B cell (primary cell): Measurements from ENCODE around the gene MEGF11. TPM values are rescaled to one million over a fixed set of nuclear protein-coding genes. Genes with fewer than 3 reads are reported as not detected.

Experiments used
- ATAC-seq: fragments of 200-7000 bp; cut with Tn5 transposase; one replicate; pipeline ENCODE4 v1.10.0; 2021; ENCODE audit warnings: low read depth, mild to moderate bottlenecking, moderate number of reproducible peaks, moderate library complexity
- CTCF ChIA-PET: fragments of 350-600 bp; sonication (Branson Sonifier 250); formaldehyde crosslinking; loops from one replicate; lab custom pipeline; 2021; ENCODE audit warnings: antibody characterized with exemption, inconsistent platforms; lab: Charles Lee
- POLR2A ChIA-PET: fragments of 350-600 bp; sonication (Branson Sonifier 250); formaldehyde crosslinking; loops from one replicate; lab custom pipeline; 2021; ENCODE audit warnings: antibody characterized with exemption; lab: Charles Lee
- DNase-seq: peaks from one replicate; pipeline ENCODE4 v3.0.0; 2013
- H2AFZ ChIP-seq: 2 replicates; pipeline ENCODE4 v1.6.1; 2012; ENCODE audit warnings: mild to moderate bottlenecking, low read depth, low read length; ENCODE audit not compliant: insufficient read depth, poor library complexity, severe bottlenecking
- H3K27ac ChIP-seq, 2 donors: 1 replicate in 1 of 2; 2 replicates in 1 of 2; pipeline ENCODE4 v1.5.1; 2012 to 2013; ENCODE audit warnings: low read length in 2 of 2, mild to moderate bottlenecking in 2 of 2, moderate library complexity in 1 of 2
- H3K27me3 ChIP-seq, 4 experiments: fragments of 200-600 bp in 1 of 4; sonication (generic) in 1 of 4; replicated peaks in 1 of 4; 1 replicate in 2 of 4; 2 replicates in 2 of 4; pipeline versions ENCODE4 v1.6.1 to v1.7.0; 2013 to 2016; ENCODE audit warnings: low read length in 3 of 4, mild to moderate bottlenecking in 2 of 4, mixed read lengths in 1 of 4, moderate library complexity in 1 of 4; ENCODE audit not compliant: insufficient read depth in 4 of 4, control insufficient read depth in 3 of 4; ENCODE audit errors: control extremely low read depth in 1 of 4
- H3K36me3 ChIP-seq, 2 experiments: replicated peaks in 1 of 2; 1 replicate in 1 of 2; 2 replicates in 1 of 2; pipeline versions ENCODE4 v1.6.1 to v1.7.1; 2013; ENCODE audit warnings: low read length in 1 of 2; ENCODE audit not compliant: insufficient read depth in 2 of 2, control insufficient read depth in 1 of 2; ENCODE audit errors: control extremely low read depth in 1 of 2, extremely low read depth in 1 of 2
- H3K4me1 ChIP-seq, 2 donors: fragments of 200-600 bp in 1 of 2; sonication (generic) in 1 of 2; 1 replicate in 1 of 2; 2 replicates in 1 of 2; pipeline versions ENCODE4 v1.5.1 to v1.6.1; 2013 to 2017; ENCODE audit warnings: low read length in 2 of 2; ENCODE audit not compliant: control insufficient read depth in 2 of 2, insufficient read depth in 2 of 2
- H3K4me2 ChIP-seq: replicated peaks from 2 replicates; pipeline ENCODE3; 2012; ENCODE audit warnings: mild to moderate bottlenecking, low read depth, low read length; ENCODE audit not compliant: poor library complexity, severe bottlenecking
- H3K4me3 ChIP-seq, 5 experiments: fragments of 200-600 bp in 1 of 5; sonication (generic) in 1 of 5; 1 replicate in 3 of 5; 2 replicates in 2 of 5; pipeline versions ENCODE4 v1.5.1 to v1.7.0; 2011 to 2016; ENCODE audit warnings: low read length in 4 of 5, mild to moderate bottlenecking in 4 of 5, low read depth in 2 of 5, control low read depth in 1 of 5, moderate library complexity in 1 of 5; ENCODE audit not compliant: insufficient read depth in 1 of 5; ENCODE audit errors: control extremely low read depth in 1 of 5, extremely low read depth in 1 of 5
- H3K79me2 ChIP-seq: fragments of 200-600 bp; sonication (generic); one replicate; pipeline ENCODE4 v1.6.0; 2016; ENCODE audit warnings: low read length; ENCODE audit not compliant: control insufficient read depth, insufficient read depth
- H3K9ac ChIP-seq: fragments of 200-600 bp; sonication (generic); 2 replicates; pipeline ENCODE4 v1.6.1; 2017; ENCODE audit warnings: mild to moderate bottlenecking, low read length, moderate library complexity
- H3K9me3 ChIP-seq, 3 donors: one replicate each; pipeline versions ENCODE4 v1.6.1 to v1.7.1; 2013; ENCODE audit warnings: low read length in 2 of 3; ENCODE audit not compliant: control insufficient read depth in 2 of 3, insufficient read depth in 1 of 3; ENCODE audit errors: control extremely low read depth in 1 of 3
- H4K20me1 ChIP-seq: 2 replicates; pipeline ENCODE4 v1.6.0; 2012; ENCODE audit warnings: mild to moderate bottlenecking, low read length; ENCODE audit not compliant: insufficient read depth, control insufficient read depth, poor library complexity, severe bottlenecking
- H3K27ac Mint-ChIP-seq: one replicate; pipeline ENCODE4 v1.8.0; 2021; ENCODE audit warnings: mixed read lengths
- H3K27me3 Mint-ChIP-seq: one replicate; pipeline ENCODE4 v1.8.0; 2021; ENCODE audit warnings: mixed read lengths
- H3K4me1 Mint-ChIP-seq: one replicate; pipeline ENCODE4 v1.8.0; 2021; ENCODE audit warnings: mixed read lengths
- H3K4me3 Mint-ChIP-seq: one replicate; pipeline ENCODE4 v1.8.0; 2021; ENCODE audit warnings: mixed read lengths
- H3K9me3 Mint-ChIP-seq: one replicate; pipeline ENCODE4 v1.8.0; 2022; ENCODE audit warnings: mixed read lengths; ENCODE audit not compliant: insufficient read depth
- CTCF ChIP-seq: fragments of 200-600 bp; IDR thresholded peaks from one replicate; pipeline ENCODE4 v1.8.0; 2022; ENCODE audit warnings: antibody characterized with exemption, mild to moderate bottlenecking
- EZH2 ChIP-seq: IDR thresholded peaks from 2 replicates; pipeline ENCODE4 v1.6.1; 2012; ENCODE audit warnings: borderline replicate concordance, low read depth, mild to moderate bottlenecking, moderate library complexity, low read length; ENCODE audit not compliant: insufficient read depth, poor library complexity, severe bottlenecking
- WGBS: methylation state at CpG from one replicate; pipeline ENCODE4 v1.1.5; 2013; ENCODE audit warnings: missing lambda C conversion rate; ENCODE audit not compliant: insufficient coverage; 5-methylcytosine and 5-hydroxymethylcytosine counted together
- intact Hi-C: fragments of 100-400 bp; cut with micrococcal nuclease; formaldehyde crosslinking; loops from one replicate; pipeline ENCODE4 v1.10.0; 2022
- polyA plus RNA-seq: library from polyadenylated mRNA; depleted of rRNA; stranded (reverse); fragments of >200 nt; gene quantifications from 2 replicates; pipeline ENCODE4 v1.2.3, GENCODE V29; 2012
- total RNA-seq, 2 donors: library from RNA; stranded (reverse); fragments of 120-200 nt in 1 of 2; gene quantifications; 1 replicate in 1 of 2; 2 replicates in 1 of 2; pipeline versions ENCODE4 v1.2.3 to v1.2.4, GENCODE V29; 2013 to 2022

Gene MEGF11
- total and polyA plus RNA-seq, 2 donors (not counting 1 experiment from before 2014, with no cell fraction given) = 0.04 to 0.34 TPM

- H3K4me2 ChIP-seq = no peak overlapping the region
- intact Hi-C loops = no loop called here
- WGBS = no CpG with 5 or more reads among the region's 3 CpGs
- H3K27me3 ChIP-seq = peaks cover 0 to 3% (median 0%) of the 10 kb centered on the region in 4 experiments
- Mint-ChIP-seq H3K27me3 (peaks cover 38% of the 10 kb centered on the region), H3K27ac (no peak overlapping the region), H3K4me3 (no peak overlapping the region), H3K9me3 (no peaks in the 10 kb centered on the region), H3K4me1 (no peaks in the 10 kb centered on the region)
- H3K9me3 ChIP-seq = no peaks in the 10 kb centered on the region
- DNase-seq (no peak), ATAC-seq (no peak)
- no peak overlapping the region for H3K4me3 ChIP-seq
- H2AFZ ChIP-seq = no peak overlapping the region
- no peaks in the 10 kb centered on the region for H3K36me3 ChIP-seq
- H3K9ac ChIP-seq = no peak overlapping the region
- CTCF ChIA-PET = no interaction called here
- no peak overlapping the region for H3K27ac ChIP-seq
- H3K79me2 ChIP-seq = no peaks in the 10 kb centered on the region
- POLR2A ChIA-PET = no interaction called here
- H4K20me1 ChIP-seq = no peaks in the 10 kb centered on the region
- no peak for TF ChIP-seq EZH2
- TF ChIP-seq CTCF = no peak
- H3K4me1 ChIP-seq = no peaks in the 10 kb centered on the region
Observed at GRCh38 chr15:66130496-66131034, 123.0 kb downstream of the MEGF11 start.

GRCh38 chr15:66129586-66129985 lies 124.0 kb downstream of the MEGF11 start:
- ChIA-PET POLR2A (no interaction called here), CTCF (interaction anchor here (1.2 kb wide), 1 partner anchor 9 kb away, joined by 4 read pairs; no protein-coding TSS in a partner anchor)
- H3K9me3 ChIP-seq = no peaks in the 10 kb centered on the region
- H3K27me3 Mint-ChIP-seq = peaks cover 43% of the 10 kb centered on the region
- no peak overlapping the region for H3K9ac ChIP-seq
- DNase-seq (no peak), ATAC-seq (no peak)
- WGBS = 93% methylated on average over 4 of the region's 7 CpGs
- no peak overlapping the region for H3K4me3 Mint-ChIP-seq
- H3K36me3 ChIP-seq = no peaks in the 10 kb centered on the region
- no peaks in the 10 kb centered on the region for H3K9me3 Mint-ChIP-seq
- H3K27me3 ChIP-seq = peaks cover 0 to 3% (median 0%) of the 10 kb centered on the region in 4 experiments
- H3K27ac Mint-ChIP-seq = no peak overlapping the region
- TF ChIP-seq CTCF (no peak), EZH2 (no peak)
- H4K20me1 ChIP-seq = no peaks in the 10 kb centered on the region
- intact Hi-C loops = no loop called here
- H2AFZ ChIP-seq = no peak overlapping the region
- no peak overlapping the region for H3K4me2 ChIP-seq
- H3K4me1 ChIP-seq = no peaks in the 10 kb centered on the region
- no peak overlapping the region for H3K4me3 ChIP-seq
- no peak overlapping the region for H3K27ac ChIP-seq
- no peaks in the 10 kb centered on the region for H3K4me1 Mint-ChIP-seq
- H3K79me2 ChIP-seq = no peaks in the 10 kb centered on the region
